Measurements from ENCODE around the gene GNG12.
A peak's percentile ranks its signal among the peaks of the same experiment; 100 is the strongest.

The GNG12 gene

GRCh38 chr1:67840449-67840848, 7.2 kb upstream of the GNG12 start:
- peak; percentile 69 for DNase-seq (ENCODE audit: low read depth)

DNA sequence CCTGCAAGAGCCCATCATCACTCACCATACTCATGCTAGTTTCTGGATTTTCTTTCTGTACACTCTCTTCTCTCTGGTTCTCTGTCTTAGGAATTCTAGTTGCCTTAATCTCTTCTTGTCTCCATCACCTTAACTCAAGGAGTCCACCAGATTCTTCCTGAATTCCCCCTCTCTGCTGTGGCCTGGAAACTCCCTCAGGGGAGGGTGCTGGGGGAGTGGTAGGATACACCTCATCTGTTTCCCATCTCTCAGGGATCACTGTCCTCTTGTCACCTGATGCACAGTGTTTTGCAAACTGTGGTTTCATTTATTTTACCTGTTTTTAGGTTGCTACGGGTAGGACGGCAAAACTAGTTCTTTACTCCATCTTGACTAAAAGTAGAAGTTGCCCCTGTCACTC, 6.6 kb upstream of the GNG12 start:
- no peak for DNase-seq (ENCODE audit: low read depth)

- DNase-seq (ENCODE audit: low read depth), result no peak
Observed at GRCh38 chr1:67838180-67838910, 5.1 kb upstream of the GNG12 start.

DNA sequence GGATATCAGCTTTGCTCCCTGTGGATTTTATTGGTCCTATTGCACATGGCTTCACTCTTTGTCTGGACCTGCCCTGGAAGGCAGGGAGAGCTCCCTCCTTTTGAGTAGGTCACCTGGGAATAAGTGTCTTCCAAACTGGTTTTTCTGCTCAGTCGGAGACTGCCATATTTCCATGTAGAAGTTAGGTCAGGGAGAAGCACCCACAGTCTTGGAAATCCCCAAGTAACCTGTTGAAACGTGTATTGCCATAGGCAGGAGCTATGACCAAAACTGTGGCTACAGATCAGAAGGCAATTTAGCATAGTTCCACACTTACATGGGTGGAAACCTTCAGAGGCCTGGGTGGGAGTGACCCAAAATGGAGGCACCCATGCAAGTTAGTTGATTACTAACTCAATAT, 3.5 kb upstream of the GNG12 start:
- DNase-seq (ENCODE audit: low read depth), result no peak

GRCh38 chr1:67835663-67836452, 2.6 kb upstream of the GNG12 start:
- DNase-seq (ENCODE audit: low read depth), result no peak

DNA sequence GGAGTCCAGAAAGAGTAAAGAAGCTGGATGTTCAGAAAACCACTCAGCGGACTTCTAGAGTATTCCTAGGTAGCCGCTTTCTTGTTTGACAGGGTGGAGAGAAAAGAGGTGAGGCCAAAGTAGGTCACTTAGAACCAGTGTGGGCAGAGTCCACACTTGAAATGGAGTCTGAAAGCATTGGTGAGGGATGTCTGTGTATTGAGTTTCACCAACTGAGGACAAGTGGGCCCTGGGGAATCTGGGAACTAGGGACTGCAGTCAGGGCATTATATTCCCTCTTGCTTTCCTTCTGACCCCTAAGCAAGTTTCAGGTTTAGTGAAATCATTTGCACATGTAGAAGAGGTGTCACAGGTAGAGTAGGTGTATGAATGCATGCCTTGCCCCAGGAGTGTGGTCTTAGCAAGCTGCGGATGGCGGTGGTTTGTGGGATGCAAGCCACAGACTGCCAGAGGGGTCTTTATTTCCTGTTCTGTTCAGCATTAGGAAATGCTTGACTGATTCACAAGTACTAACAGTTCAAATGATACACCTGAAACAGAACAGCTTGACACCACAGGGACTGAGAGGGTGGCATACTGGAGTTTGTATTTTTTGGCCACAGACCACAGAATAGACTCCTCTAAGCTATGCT, 1.1 kb upstream of the GNG12 start:
- DNase-seq (ENCODE audit: low read depth), result no peak

- DNase-seq (ENCODE audit: low read depth), result no peak
Observed at GRCh38 chr1:67833602-67833940, 304 bp upstream of the GNG12 start.

DNA sequence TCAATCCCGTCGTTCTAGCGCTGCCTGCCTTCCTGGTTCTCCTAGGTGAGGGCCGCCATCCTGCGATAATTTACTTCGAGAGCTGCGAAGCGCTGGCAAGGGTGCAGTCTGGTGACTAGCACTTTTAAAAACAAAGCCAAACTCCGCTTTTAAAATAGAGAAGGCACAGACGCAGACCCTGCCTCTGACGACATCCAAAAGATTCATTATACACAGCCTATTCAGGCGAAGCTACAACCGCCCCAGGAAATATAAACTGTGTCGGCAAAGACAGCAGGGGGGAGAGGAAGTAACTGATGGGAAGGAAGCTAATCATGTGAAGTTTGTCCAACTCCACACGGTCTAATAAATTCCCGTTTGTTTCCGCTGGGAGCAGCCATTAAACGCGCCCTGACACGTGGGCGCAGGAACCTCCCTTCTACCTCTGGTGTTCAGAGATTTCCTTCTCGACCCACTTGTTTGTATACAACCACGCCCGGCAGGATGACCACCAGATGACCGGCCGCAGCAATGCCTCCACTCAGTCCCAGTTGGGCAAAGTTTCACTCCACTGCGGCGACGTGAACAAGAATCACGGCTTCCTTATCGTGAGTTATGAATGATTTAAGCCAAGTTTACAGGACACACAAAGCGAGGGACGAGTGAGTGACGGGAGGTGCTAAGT, 1.3 kb downstream of the GNG12 start:
- peak; percentile 57 for DNase-seq (ENCODE audit: low read depth)

- DNase-seq (ENCODE audit: low read depth), result no peak
Observed at GRCh38 chr1:67830928-67831830, 2.1 kb downstream of the GNG12 start.

GRCh38 chr1:67830226-67830625, 3.0 kb downstream of the GNG12 start:
- no peak for DNase-seq (ENCODE audit: low read depth)

DNA sequence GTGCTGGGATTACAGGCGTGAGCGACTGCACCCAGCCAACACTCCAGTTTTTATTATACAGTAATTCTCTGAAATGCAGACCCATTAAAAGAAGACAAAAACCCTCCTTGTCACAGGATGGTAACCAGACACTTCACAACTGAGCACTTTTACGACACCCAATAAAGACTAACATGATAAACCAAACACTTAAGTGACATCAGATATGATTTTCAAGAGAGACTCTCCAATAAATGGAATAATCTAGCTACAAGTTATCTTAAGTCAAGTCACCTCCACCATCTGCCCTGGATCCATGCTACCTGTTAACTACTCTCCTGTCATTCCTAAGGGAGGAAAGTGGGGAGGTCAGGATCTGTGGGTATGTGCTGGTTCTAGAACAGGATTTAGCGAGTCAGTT, 5.6 kb downstream of the GNG12 start:
- no peak for DNase-seq (ENCODE audit: low read depth)

- DNase-seq (ENCODE audit: low read depth), result no peak
Observed at GRCh38 chr1:67825591-67825990, 7.7 kb downstream of the GNG12 start.

DNA sequence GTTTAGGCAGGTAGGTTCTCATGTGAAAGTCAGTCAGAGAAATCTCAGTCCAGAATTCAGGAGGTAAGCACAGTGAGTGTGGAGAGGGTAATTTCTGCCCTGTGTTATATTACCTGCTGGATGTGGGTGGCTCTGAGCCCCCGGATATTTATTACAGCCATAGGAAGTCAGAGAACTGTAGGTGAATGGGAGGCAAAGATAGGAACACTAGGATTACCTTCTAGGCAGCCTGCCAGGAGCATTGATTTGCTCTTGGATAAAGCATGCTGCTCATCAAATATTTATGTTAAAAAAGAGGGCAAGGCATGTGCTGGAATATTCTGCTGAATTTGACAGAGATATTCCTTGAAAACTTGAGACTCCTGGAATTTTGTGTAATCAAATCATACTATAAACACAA, 8.5 kb downstream of the GNG12 start:
- no peak for DNase-seq (ENCODE audit: low read depth)

DNA sequence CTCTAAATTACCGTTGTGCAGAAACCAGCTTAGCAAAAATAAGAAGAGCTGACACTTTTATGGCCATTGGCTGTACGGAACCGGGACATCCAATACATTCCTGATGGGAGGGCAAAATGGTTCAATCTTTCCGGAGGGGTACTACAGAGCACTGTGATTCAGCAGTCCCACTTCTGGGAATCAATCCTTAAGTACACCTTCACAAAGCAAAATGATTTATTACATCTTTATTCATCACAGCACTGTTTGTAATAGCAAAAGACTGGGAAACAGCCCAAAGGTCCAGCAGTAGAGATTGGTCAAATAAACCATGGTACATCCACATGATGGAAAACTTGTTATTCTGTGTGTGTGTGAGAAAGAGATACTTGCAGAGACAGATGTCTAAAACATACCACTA, 9.7 kb downstream of the GNG12 start:
- no peak for DNase-seq (ENCODE audit: low read depth)

DNA sequence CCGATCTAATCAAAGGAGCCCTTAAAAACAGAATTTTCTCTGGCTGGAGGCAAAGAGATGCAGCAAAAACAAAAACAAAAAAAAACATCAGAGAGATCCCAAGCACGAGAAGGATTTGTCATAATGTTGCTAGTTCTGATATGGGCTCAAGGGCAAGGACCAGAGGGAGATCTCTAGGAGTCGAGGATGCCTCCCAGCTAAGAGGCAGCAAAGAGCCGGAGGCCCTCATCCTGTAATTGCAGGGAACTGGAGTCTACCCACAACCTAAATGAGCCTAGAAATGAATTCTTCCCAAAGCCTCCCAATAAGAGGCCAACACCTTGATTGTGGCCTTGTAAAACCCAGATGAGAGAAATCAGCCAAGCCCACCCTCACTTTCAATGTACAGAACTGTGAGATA, 12.0 kb downstream of the GNG12 start:
- DNase-seq (ENCODE audit: low read depth), result no peak

DNA sequence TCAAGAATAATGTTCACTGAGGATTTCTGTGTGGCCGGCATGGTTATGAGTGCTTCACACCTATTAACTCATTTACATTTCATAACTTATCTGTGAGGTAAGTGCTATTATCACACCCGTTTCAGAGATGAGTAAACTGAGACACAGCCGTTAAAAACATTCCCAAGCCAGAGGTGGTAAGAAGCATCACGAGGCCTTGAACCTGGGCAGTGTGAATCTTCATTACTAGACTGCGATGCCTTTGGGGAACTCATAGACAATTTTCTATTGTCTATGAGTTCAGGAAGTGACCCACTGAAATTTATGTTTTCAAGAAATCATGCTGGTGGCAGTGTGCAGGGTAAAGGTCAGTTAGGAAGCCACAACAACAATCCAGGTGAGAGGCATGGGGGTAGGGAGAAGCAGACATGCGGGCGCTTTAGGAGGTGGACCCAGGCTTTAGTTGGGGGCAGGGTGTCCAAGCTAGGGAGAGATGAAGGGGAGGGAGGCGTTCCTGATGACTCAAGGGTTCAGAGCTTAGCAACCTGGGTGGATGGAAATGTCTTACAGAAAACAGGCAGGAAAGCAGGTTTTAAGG, 14.5 kb downstream of the GNG12 start:
- DNase-seq (ENCODE audit: low read depth), result no peak

DNA sequence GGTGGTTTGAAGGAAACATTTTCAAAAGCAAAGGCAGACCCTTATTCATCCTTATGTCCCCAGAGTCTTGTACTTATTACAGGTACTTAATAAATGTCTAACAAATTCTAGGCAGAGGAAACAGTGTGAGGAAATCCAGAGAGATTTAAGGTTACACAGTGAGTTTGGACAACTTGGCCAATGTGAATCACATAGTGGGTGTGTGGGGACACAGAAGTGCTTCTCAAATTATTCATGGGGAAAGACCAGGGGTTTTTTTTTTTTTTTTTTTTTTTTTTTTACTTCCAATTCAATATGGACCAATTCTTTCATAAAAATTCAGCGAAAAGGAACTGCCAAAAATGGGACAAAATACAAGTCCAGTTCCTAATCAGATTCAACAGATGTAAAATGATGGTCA, 15.1 kb downstream of the GNG12 start:
- no peak for DNase-seq (ENCODE audit: low read depth)

DNA sequence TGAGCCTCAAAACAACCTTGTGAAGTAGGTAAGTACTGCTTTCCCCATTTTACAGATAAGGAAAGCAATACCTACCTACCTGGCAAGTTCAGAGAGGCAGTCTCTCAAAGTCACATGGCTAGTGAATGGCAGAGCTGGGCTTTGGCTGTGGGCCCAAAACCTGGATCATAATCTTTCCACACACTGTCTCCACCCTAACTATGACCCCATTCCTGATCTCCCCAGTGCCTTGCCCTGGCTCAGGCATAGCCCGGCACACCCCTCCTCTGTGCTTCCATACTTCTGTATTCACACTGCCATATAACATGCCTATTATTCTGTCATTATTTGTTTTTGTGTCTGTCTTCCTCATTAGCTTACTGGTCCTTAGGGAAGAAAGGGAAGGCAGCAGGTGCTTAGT, 15.9 kb downstream of the GNG12 start:
- DNase-seq (ENCODE audit: low read depth), result no peak

- DNase-seq (ENCODE audit: low read depth), result no peak
Observed at GRCh38 chr1:67816506-67816905, 16.8 kb downstream of the GNG12 start.

GRCh38 chr1:67816095-67816475, 17.2 kb downstream of the GNG12 start:
- no peak for DNase-seq (ENCODE audit: low read depth)

DNA sequence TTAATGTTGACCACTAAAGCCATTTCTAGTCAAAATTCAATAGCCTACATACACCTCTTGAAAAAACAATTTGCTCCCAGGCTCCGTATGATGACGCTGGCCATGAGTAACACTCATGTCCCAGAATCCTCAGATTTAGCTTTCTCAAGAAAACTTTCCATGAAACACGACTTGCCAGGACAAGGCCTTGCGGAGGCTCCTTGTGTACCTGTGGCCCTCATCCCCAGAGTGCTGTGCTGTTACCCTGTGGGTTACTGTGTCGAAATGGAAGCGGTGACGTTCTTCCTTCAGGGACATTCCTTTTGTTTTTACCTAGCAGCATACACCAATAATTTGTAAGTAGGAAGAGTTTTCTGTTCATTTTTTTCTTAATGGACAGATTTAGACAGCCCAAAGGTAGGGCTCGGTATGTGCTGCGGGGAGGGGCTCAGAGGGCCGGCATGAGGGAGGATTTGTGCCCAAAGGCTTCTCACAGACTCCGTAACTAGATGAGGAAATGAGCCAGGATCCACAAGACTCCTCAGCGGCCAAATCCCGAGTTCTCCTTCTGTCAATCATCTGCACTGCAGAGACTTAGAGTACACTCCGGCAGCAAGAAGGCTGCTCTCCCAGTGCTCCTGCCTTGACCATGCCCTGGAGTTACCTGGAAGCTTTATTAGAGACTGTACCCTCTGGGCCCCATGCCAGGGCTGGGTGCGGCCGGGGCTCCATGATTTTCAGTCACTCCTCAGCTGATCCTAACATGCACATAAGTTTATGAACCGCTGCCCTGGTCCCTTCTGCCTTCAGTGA, 17.8 kb downstream of the GNG12 start:
- no peak for DNase-seq (ENCODE audit: low read depth)

Data from GM04504 (cell line).